ENCODE measurements around the gene ACE.
"Not testable (repeated sequence)": the region's sequence is repeated elsewhere in the genome, so short reads cannot be mapped to it uniquely, and the experiment has no call there.

ACE gene

DNA sequence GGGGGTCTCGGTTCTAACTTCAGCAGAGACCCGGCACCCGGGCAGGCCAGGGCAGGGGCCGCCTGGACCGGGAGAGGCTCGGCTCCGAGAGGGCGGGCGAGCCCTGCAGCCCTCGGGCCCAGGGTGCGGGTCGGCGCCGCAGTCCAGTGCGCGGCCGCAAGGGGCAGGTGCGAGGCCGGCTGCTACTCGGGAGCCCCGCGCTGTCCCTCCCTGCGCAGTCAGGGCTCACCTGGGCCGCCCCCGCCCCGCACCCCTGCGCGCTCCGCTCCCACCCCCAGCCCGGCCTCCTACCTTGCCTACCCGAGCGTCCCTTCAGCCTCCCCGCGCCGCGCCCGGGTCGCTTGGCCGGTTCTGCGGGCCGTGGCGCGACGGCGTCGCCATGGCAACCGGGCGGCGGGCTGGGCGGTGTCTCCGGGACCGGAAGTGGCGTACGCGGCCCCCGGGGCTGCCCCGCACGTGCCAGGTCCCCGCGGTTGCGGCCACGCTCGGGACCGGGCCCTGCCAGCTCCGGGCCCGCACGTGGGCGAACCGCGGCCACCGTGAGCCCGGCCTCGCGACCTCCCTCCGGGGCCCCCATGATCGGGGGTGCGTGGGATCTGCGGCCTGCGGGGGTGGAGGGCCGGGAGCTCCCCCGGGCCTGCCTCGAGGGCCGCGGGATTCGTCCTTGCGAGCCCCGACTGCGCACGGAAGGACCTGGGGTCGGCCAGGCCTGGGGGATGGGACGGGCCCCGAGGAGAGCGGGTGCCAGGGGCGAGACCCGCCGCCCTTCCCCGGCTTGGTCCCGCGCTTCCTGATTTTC lies 30.7 kb upstream of the ACE start, which contains the start of gene CYB561:
Gene CYB561 (minus strand): TSS at position 353 of the 799 bp plus-strand sequence. CDS start 8,759 bp downstream, outside the sequence.
- Histone ChIP-seq H3K27me3 (ENCODE audit: control insufficient read depth, insufficient read depth, low read length) (peaks cover 9% of the 10 kb centered on the region), H3K4me1 (ENCODE audit: control insufficient read depth, insufficient read depth, low read length) (peaks cover 24% of the 10 kb centered on the region), H3K36me3 (ENCODE audit: insufficient read depth, low read length) (no peaks in the 10 kb centered on the region), H3K4me2 (ENCODE audit: low read length) (peak within 1 kb of the TSS; percentile 97), H3K9ac (ENCODE audit: low read depth, low read length) (peak within 1 kb of the TSS; percentile 87), H3K4me3 (ENCODE audit: low read length) (peak within 1 kb of the TSS; percentile 72), H3K9me3 (replicated peaks; ENCODE audit: low read length) (no peaks in the 10 kb centered on the region)

DNA sequence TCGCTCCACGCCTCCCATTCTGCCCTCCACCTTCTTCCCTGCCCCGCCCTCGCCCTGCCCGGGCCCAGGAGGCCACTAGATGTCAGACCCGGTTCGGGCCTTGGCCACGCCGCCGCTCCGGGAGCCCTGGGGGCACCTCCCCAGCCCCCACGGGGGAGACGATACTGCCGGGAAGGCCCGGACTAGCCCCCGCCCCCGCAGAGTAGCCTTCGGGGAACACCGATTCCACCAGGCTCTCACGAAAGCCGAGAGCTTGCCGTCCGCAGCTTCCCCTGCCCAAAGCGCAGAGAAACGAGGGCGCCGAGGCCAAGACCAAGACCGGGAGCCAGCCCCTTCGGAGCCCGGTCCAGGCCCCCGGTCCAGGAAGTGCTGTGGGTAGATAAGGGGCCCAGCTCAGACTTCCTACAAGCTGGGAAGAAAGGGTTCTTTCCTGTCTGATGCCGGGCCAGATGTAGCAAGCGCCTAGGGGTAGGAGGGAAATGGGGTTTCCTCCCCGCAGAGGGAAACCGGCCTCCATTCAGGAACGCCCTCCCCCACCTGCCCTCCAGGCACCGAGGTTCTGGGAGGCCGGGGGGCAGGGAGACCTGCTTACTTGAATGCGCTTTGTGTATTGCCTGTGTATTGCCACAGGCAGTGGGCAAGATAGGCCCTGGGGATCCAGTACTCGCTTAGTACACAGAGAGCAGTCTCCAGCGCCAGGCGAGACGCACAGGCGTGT lies 29.9 kb upstream of the ACE start:
- Histone ChIP-seq H3K9me3 (replicated peaks; ENCODE audit: low read length) (no peaks in the 10 kb centered on the region), H3K9ac (ENCODE audit: low read depth, low read length) (peak overlapping the region; percentile 87), H3K4me3 (ENCODE audit: low read length) (peak overlapping the region; percentile 72), H3K4me1 (ENCODE audit: control insufficient read depth, insufficient read depth, low read length) (peaks cover 24% of the 10 kb centered on the region), H3K4me2 (ENCODE audit: low read length) (peak overlapping the region; percentile 97), H3K36me3 (ENCODE audit: insufficient read depth, low read length) (no peaks in the 10 kb centered on the region), H3K27me3 (ENCODE audit: control insufficient read depth, insufficient read depth, low read length) (peaks cover 13% of the 10 kb centered on the region)

DNA sequence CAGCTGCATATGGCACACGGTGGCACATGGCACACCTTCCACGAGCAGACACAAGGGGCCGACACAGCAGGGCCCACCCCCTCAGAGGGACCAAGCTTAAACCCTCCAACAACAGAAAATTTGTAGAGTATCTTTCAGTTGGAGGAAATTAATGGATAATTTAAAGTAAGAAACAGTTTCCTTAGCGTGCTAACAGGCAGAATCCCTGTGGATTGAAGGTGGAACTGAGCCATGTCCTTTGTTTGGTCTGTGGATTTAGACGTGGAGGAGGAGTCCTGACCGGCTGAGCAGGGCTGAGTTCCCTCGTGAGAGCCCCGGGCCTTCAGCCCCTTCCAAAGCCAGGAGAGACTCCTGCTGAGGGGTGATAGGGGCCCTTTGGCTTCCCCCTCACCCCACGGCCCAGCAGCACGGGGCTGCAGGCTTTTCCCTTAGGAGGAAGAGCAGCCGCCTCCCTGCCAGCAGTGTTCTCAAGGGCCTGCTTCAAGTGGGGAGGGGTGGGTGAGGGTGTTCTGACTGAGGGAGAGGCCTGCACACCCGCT lies 29.3 kb upstream of the ACE start:
- peaks cover 24% of the 10 kb centered on the region for H3K4me1 ChIP-seq (ENCODE audit: control insufficient read depth, insufficient read depth, low read length)
- H3K36me3 ChIP-seq (ENCODE audit: insufficient read depth, low read length), result no peaks in the 10 kb centered on the region
- H3K4me3 ChIP-seq (ENCODE audit: low read length), result no peak overlapping the region
- no peaks in the 10 kb centered on the region for H3K9me3 ChIP-seq (replicated peaks; ENCODE audit: low read length)
- peak overlapping the region; percentile 97 for H3K4me2 ChIP-seq (ENCODE audit: low read length)
- H3K27me3 ChIP-seq (ENCODE audit: control insufficient read depth, insufficient read depth, low read length), result peaks cover 17% of the 10 kb centered on the region
- H3K9ac ChIP-seq (ENCODE audit: low read depth, low read length), result no peak overlapping the region

DNA sequence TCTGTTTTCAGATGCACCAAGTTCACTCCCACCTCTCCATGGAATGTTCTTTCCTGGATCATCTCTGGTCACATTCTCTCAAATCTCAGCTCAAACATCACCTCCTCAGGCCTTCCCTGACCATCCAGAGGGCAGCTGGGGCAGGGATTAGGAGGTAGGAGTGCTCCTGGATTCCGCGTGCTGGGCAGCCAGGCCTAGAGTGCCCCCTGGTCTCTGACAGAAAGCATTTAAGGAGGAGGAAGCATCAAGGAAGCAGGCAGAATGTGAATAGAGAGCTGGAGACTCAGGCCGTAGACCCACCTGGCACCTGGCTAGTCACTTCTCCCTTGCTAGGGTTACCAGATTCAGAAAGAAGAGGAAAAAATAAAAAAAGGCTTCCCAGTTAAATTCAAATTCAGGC lies 28.2 kb upstream of the ACE start:
- Histone ChIP-seq H3K36me3 (ENCODE audit: insufficient read depth, low read length) (no peaks in the 10 kb centered on the region), H3K27me3 (ENCODE audit: control insufficient read depth, insufficient read depth, low read length) (peaks cover 20% of the 10 kb centered on the region), H3K4me3 (ENCODE audit: low read length) (no peak overlapping the region), H3K4me2 (ENCODE audit: low read length) (no peak overlapping the region), H3K9me3 (replicated peaks; ENCODE audit: low read length) (no peaks in the 10 kb centered on the region), H3K9ac (ENCODE audit: low read depth, low read length) (no peak overlapping the region), H3K4me1 (ENCODE audit: control insufficient read depth, insufficient read depth, low read length) (peaks cover 24% of the 10 kb centered on the region)

DNA sequence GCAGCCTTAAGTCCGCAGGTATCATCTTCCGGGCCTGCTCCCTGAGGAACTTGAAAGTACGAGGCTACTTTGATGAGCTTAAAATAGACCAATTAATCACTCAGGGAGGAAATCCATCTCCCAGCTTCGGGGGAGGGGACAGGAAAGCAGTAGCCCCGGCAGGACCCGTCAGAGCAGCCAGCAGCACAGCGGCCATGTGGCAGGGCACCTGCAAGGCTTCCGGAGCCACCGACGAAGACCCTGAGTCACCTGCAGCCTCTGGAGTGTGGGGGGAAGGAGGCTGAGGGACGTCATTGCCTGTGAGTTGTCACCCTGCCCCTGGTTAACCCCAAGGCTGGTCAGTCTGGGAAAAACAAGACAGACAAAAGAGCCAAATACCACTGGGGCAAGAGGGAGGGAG lies 26.3 kb upstream of the ACE start:
- H3K4me2 ChIP-seq (ENCODE audit: low read length), result no peak overlapping the region
- no peaks in the 10 kb centered on the region for H3K9me3 ChIP-seq (replicated peaks; ENCODE audit: low read length)
- no peak overlapping the region for H3K4me3 ChIP-seq (ENCODE audit: low read length)
- peaks cover 22% of the 10 kb centered on the region for H3K4me1 ChIP-seq (ENCODE audit: control insufficient read depth, insufficient read depth, low read length)
- H3K36me3 ChIP-seq (ENCODE audit: insufficient read depth, low read length), result no peaks in the 10 kb centered on the region
- peaks cover 20% of the 10 kb centered on the region for H3K27me3 ChIP-seq (ENCODE audit: control insufficient read depth, insufficient read depth, low read length)
- H3K9ac ChIP-seq (ENCODE audit: low read depth, low read length), result no peak overlapping the region

DNA sequence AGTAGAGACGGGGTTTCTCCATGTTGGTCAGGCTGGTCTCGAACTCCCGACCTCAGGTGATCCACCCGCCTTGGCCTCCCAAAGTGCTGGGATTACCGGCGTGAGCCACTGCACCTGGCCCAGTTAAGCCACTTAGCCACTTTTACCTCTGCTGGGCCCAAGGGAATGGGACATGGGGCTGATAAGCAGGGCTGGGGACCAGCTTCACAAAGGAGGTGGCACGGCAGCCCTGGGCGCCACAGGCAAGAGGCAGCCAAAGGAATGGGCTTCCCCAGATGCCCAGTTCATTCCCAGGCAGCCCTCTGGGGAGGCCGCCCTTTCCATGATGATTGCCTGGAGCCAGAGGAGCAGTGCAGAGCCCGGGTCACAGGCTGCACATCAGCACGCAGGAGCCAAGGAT lies 25.7 kb upstream of the ACE start:
- peaks cover 18% of the 10 kb centered on the region for H3K4me1 ChIP-seq (ENCODE audit: control insufficient read depth, insufficient read depth, low read length)
- H3K9me3 ChIP-seq (replicated peaks; ENCODE audit: low read length), result no peaks in the 10 kb centered on the region
- peaks cover 20% of the 10 kb centered on the region for H3K27me3 ChIP-seq (ENCODE audit: control insufficient read depth, insufficient read depth, low read length)
- no peak overlapping the region for H3K4me3 ChIP-seq (ENCODE audit: low read length)
- no peak overlapping the region for H3K9ac ChIP-seq (ENCODE audit: low read depth, low read length)
- H3K36me3 ChIP-seq (ENCODE audit: insufficient read depth, low read length), result no peaks in the 10 kb centered on the region
- H3K4me2 ChIP-seq (ENCODE audit: low read length), result no peak overlapping the region

DNA sequence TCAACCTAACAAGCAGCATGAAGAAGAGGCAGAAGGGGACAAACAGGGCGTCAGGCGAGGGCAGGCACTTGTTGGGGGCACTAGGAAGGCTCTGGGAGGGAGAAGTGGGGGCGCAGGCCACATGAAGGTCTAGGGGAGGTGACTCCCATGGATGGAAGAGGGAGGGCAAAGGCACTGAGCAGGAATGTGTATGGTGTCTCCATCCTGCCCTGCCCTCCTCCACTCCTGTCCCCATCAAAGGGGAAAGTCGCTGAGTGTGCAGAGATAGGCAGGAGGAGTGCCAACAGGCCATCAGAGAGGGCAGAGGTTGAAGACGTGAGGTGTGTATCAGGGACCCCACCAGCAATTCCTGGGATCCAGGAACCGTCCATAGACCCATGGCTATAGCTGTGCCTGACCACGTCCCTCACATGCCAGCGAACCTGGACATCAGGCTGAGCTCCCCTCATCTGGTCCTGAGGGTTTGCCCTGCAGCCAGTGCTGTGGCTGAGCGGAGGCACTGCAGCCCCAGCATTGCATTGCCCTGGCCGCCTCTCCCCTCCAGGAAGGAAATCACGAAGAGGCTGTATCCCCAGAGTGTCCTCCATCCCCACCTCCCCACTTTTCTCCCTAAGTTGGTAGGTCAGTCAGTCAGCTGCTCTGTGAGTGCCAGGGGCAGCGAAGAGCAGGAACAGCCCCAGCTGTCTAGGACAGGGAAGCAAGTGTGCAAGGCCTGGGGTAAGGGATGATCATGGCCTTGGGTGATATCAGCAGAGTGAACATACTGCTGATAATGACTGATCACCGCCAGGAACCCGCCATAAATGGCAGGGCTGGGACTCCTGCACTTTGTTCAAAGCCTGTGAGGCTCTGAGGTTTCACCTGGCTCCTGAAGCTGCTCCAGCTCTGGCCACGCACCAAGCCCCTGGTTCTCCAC lies 24.6 kb upstream of the ACE start:
- no peak overlapping the region for H3K4me2 ChIP-seq (ENCODE audit: low read length)
- peaks cover 20% of the 10 kb centered on the region for H3K27me3 ChIP-seq (ENCODE audit: control insufficient read depth, insufficient read depth, low read length)
- H3K9me3 ChIP-seq (replicated peaks; ENCODE audit: low read length), result no peaks in the 10 kb centered on the region
- no peak overlapping the region for H3K4me3 ChIP-seq (ENCODE audit: low read length)
- no peak overlapping the region for H3K9ac ChIP-seq (ENCODE audit: low read depth, low read length)
- H3K36me3 ChIP-seq (ENCODE audit: insufficient read depth, low read length), result no peaks in the 10 kb centered on the region
- H3K4me1 ChIP-seq (ENCODE audit: control insufficient read depth, insufficient read depth, low read length), result peaks cover 7% of the 10 kb centered on the region

DNA sequence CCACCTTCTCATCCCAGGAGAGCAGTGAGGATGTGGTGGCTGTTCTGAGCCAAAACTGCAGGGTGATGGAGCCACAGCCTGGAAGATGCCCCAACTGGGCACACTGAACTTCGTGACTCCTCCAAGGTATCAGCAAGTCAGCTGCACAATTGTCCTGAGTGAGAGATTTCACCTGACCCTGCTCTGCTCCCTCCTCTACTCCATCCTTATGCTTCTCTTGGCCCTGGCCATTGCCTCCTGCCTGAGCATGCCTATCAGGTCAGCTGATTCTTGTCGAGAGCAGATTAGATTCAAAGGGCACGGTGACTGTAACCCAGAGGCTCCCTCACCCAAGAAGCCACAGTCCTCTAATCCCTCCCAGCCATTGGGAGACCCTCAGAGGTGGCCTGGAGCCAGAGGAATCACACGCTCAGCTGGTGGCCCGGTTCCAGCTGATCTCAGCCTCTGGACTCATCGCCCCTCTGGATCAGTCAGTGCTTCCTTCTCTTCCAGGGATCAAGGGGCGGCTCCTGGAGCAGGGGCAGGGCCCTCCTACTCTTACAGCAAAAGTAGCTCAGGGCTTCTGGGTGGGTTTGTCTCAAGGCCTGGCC lies 23.8 kb upstream of the ACE start:
- H3K36me3 ChIP-seq (ENCODE audit: insufficient read depth, low read length), result no peaks in the 10 kb centered on the region
- H3K9me3 ChIP-seq (replicated peaks; ENCODE audit: low read length), result no peaks in the 10 kb centered on the region
- H3K27me3 ChIP-seq (ENCODE audit: control insufficient read depth, insufficient read depth, low read length), result peaks cover 20% of the 10 kb centered on the region
- peaks cover 6% of the 10 kb centered on the region for H3K4me1 ChIP-seq (ENCODE audit: control insufficient read depth, insufficient read depth, low read length)
- H3K4me3 ChIP-seq (ENCODE audit: low read length), result no peak overlapping the region
- no peak overlapping the region for H3K4me2 ChIP-seq (ENCODE audit: low read length)
- no peak overlapping the region for H3K9ac ChIP-seq (ENCODE audit: low read depth, low read length)

DNA sequence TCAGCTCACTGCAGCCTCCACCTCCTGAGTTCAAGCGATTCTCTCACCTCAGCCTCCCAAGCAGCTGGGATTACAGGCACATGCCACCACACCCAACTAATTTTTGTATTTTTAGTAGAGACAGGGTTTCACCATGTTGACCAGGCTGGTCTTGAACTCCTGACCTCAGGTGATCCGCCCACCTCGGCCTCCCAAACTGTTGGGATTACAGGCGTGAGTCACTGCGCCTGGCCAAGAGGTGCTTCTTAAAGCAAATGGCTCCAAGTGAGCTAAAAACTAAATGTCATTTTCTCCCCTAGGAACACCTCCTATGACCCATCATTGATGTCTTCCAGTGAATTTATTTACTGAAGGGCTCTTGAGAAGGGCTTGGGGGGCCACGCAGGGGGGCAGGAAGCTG lies 22.5 kb upstream of the ACE start:
- H3K4me2 ChIP-seq (ENCODE audit: low read length); H3K36me3 ChIP-seq (ENCODE audit: insufficient read depth, low read length): not testable (repeated sequence)

DNA sequence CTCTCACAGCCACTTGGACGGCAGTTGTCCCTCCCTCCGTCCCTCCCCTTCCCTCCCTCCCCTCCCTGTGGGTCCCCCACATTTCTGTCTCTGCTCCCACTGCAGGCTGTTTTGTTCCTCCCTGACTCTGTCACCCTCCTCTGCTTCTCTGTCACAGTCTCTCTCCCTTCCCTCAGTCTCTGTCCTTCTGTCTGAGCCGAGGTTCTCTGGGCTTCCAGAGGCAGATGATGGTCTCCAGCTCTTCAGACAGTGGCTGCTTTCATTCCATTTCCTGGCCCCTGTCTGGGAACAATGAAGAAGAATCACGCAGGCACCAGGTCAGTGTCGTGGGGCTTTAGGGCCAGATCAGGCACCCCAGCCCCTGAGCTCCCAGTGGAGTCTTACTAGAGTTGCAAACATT lies 21.9 kb upstream of the ACE start:
- H3K36me3 ChIP-seq (ENCODE audit: insufficient read depth, low read length), result no peaks in the 10 kb centered on the region
- H3K9ac ChIP-seq (ENCODE audit: low read depth, low read length), result no peak overlapping the region
- H3K9me3 ChIP-seq (replicated peaks; ENCODE audit: low read length), result no peaks in the 10 kb centered on the region
- H3K27me3 ChIP-seq (ENCODE audit: control insufficient read depth, insufficient read depth, low read length), result peaks cover 19% of the 10 kb centered on the region
- no peak overlapping the region for H3K4me3 ChIP-seq (ENCODE audit: low read length)
- no peak overlapping the region for H3K4me2 ChIP-seq (ENCODE audit: low read length)
- peaks cover 6% of the 10 kb centered on the region for H3K4me1 ChIP-seq (ENCODE audit: control insufficient read depth, insufficient read depth, low read length)

More for the DNA sequence above, 22.5 kb upstream of the ACE start:
- H3K4me1 ChIP-seq (ENCODE audit: control insufficient read depth, insufficient read depth, low read length); H3K9ac ChIP-seq (ENCODE audit: low read depth, low read length); H3K4me3 ChIP-seq (ENCODE audit: low read length); H3K9me3 ChIP-seq (replicated peaks; ENCODE audit: low read length): not testable (repeated sequence)
- H3K27me3 ChIP-seq (ENCODE audit: control insufficient read depth, insufficient read depth, low read length), result peaks cover 20% of the 10 kb centered on the region

Measured in skeletal muscle satellite cell (primary cell).